ENCODE data around the gene BIRC3.

DNA sequence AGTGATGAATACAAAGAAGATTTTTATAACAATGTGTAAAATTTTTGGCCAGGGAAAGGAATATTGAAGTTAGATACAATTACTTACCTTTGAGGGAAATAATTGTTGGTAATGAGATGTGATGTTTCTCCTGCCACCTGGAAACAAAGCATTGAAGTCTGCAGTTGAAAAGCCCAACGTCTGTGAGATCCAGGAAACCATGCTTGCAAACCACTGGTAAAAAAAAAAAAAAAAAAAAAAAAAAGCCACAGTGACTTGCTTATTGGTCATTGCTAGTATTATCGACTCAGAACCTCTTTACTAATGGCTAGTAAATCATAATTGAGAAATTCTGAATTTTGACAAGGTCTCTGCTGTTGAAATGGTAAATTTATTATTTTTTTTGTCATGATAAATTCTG lies 5.3 kb downstream of the BIRC3 start:
- no peak for TF ChIP-seq CTCF (conservative IDR thresholded peaks at IDR 0.05; ENCODE audit: low read depth, low read length)
- no peak for TF ChIP-seq EZH2 (IDR thresholded peaks at IDR 0.05; ENCODE audit: borderline replicate concordance, low read depth, low read length, poor library complexity, severe bottlenecking)
